Endothelial cell (in vitro differentiated cells): ENCODE data around the gene GPR3. TPM values are rescaled to one million over a fixed set of nuclear protein-coding genes. Genes with fewer than 3 reads are reported as not detected.

Source experiments
- DNase-seq: peaks from one replicate; pipeline ENCODE4 v3.0.0; 2021; ENCODE audit warnings: low spot score
- H3K27ac Mint-ChIP-seq: one replicate; pipeline ENCODE4 v1.8.0; 2021; ENCODE audit warnings: mixed read lengths, inconsistent platforms; ENCODE audit not compliant: unreplicated experiment
- H3K27me3 Mint-ChIP-seq: one replicate; pipeline ENCODE4 v1.8.0; 2021; ENCODE audit warnings: mild to moderate bottlenecking, moderate library complexity, mixed read lengths, inconsistent platforms; ENCODE audit not compliant: unreplicated experiment
- H3K36me3 Mint-ChIP-seq: one replicate; pipeline ENCODE4 v1.8.0; 2021; ENCODE audit warnings: mild to moderate bottlenecking, low read depth, mixed read lengths, inconsistent platforms; ENCODE audit not compliant: unreplicated experiment
- H3K4me1 Mint-ChIP-seq: one replicate; pipeline ENCODE4 v1.8.0; 2021; ENCODE audit warnings: mild to moderate bottlenecking, mixed read lengths, inconsistent platforms; ENCODE audit not compliant: unreplicated experiment
- H3K4me3 Mint-ChIP-seq: one replicate; pipeline ENCODE4 v1.8.0; 2021; ENCODE audit warnings: mild to moderate bottlenecking, mixed read lengths, inconsistent platforms; ENCODE audit not compliant: unreplicated experiment
- H3K9me3 Mint-ChIP-seq: one replicate; pipeline ENCODE4 v1.8.0; 2021; ENCODE audit warnings: mixed read lengths, inconsistent platforms; ENCODE audit not compliant: unreplicated experiment
- total RNA-seq: library from RNA; stranded (reverse); fragmentation: NEBNext Ultra II Directional; extraction: Animal tissue kit (Norgen Biotek cat#: 25700); gene quantifications from one replicate; pipeline ENCODE4 v1.2.1, GENCODE V29; 2021; ENCODE audit not compliant: unreplicated experiment
- TF ChIP-seq, protein P1 (sequence below): fragments of 200-600 bp; sonication (generic); IDR thresholded peaks from one replicate; pipeline ENCODE4 v1.5.0; 2021; ENCODE audit warnings: antibody characterized with exemption; ENCODE audit not compliant: unreplicated experiment

Gene GPR3
- total RNA-seq, 1 donor from 2014 or later: 2.4 TPM

DNA sequence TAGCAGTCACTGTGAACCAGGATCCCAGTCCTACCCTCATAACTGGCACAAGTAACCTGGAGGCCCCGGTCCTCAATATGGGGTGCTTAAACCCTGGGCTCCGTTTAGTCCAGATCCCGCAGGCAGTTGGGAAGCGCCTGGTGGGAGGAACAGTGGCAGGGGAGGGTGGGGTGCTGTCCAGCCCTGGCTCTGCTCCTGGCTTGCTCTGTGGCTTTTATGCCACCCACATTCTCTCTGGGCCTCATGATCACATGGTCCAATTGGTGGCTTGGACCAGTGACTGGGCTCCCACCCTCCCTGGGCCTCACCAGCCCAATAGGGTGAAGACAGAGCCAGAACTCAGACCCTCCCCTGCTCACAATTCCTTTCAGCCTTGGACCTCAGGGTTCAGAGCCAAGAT, 12.2 kb upstream of the GPR3 start:
- H3K27ac Mint-ChIP-seq: no peak overlapping the region
- TF ChIP-seq, protein P1, sequence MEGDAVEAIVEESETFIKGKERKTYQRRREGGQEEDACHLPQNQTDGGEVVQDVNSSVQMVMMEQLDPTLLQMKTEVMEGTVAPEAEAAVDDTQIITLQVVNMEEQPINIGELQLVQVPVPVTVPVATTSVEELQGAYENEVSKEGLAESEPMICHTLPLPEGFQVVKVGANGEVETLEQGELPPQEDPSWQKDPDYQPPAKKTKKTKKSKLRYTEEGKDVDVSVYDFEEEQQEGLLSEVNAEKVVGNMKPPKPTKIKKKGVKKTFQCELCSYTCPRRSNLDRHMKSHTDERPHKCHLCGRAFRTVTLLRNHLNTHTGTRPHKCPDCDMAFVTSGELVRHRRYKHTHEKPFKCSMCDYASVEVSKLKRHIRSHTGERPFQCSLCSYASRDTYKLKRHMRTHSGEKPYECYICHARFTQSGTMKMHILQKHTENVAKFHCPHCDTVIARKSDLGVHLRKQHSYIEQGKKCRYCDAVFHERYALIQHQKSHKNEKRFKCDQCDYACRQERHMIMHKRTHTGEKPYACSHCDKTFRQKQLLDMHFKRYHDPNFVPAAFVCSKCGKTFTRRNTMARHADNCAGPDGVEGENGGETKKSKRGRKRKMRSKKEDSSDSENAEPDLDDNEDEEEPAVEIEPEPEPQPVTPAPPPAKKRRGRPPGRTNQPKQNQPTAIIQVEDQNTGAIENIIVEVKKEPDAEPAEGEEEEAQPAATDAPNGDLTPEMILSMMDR: no peak

DNA sequence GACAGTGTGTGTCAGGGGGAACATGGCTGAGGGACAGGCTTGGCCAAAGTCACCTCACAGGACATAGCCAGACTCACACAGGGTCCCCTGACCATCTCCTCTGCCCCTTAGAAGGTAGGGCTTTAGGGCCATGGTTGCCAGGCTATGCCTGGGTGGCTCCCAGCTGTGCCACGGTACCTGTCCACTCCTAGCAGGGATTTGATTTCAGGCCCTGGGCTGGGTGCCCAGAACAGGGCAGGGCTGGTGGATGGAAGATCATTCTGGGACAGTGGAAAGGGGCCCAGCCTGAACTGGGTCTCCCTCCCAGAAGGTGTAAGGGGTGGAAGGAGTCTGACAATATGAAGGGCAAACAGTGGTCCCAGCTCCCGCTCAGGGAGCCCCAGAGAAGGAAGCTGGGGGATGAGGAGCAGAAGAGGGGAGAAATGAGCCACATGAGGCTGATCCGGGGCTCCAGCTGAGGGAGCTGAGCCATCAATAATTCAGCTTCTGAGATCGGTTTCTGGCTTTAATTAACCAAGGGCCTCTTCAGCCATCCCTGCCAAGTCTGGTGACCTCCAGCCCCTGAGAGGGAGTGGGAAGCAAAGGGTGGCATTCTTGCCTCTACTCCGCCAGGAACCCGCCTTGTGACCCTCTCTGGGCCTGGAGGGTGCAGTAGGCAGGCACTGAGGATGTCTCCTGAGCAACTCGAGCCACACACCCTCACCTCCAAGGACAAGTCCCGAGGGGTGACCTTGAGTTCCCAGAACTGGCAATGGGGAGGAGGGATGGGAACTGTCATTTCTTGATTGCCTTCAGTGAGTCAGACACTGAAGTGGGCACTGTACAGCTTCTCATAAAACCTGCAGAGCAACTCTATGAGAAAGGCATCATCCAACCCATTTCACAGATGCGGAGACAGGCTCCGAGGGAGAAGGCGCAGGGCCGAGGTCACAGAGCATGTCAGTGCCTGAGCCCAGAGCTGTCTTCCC, 11.4 kb upstream of the GPR3 start:
- no peak for DNase-seq
- H3K4me1 Mint-ChIP-seq: peaks cover 11% of the 10 kb centered on the region
- H3K4me3 Mint-ChIP-seq: no peak overlapping the region
- H3K36me3 Mint-ChIP-seq: peaks cover 4% of the 10 kb centered on the region
- no peak overlapping the region for H3K27ac Mint-ChIP-seq
- TF ChIP-seq, protein P1: no peak
- peaks cover 3% of the 10 kb centered on the region for H3K27me3 Mint-ChIP-seq
- H3K9me3 Mint-ChIP-seq: no peaks in the 10 kb centered on the region

More for the DNA sequence above, 12.2 kb upstream of the GPR3 start:
- H3K4me3 Mint-ChIP-seq: no peak overlapping the region
- H3K4me1 Mint-ChIP-seq: peaks cover 19% of the 10 kb centered on the region
- peaks cover 3% of the 10 kb centered on the region for H3K27me3 Mint-ChIP-seq
- H3K9me3 Mint-ChIP-seq: no peaks in the 10 kb centered on the region
- peaks cover 4% of the 10 kb centered on the region for H3K36me3 Mint-ChIP-seq
- no peak for DNase-seq

DNA sequence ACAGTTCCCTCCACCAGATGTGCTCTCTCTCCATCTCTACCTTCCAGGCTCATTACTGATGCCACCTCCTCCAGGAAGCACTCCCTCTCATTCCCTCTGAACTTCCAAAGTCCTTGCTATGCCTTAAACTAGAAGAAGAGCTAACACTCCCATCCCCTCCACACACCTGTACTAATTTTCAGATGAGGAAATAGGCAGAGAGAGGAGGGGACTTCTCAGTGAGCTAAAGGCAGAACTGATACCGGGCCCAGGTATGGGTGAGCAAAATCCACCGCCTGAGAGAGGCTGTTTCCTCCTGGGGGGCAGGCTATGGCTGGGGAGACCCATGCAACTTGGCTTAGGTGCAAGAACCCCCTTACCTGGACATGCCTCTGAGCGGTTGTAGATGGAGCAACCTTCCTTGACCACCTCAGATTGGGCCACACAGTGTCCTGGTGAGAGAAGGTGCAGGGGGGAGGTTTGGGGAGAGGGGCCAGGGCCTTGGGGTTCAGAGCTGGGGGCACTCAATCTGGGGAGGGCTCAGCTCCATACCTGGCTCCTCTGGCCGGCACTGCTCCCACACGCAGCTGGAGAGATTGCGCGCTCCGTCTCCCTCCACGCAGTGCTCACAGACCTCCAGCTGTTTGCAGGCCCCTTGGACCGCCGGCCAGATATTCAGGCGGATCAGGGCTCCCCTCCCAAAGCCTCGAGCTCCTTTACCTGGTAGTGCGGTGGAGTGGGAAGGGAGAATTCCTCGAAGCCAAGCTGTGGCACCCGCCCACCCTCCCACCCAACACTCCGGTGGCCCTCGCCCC, 10.3 kb upstream of the GPR3 start:
- Mint-ChIP-seq H3K27ac (no peak overlapping the region), H3K36me3 (peaks cover 4% of the 10 kb centered on the region), H3K9me3 (no peaks in the 10 kb centered on the region), H3K4me3 (no peak overlapping the region), H3K27me3 (peaks cover 3% of the 10 kb centered on the region), H3K4me1 (peaks cover 4% of the 10 kb centered on the region)
- TF ChIP-seq, protein P1: no peak
- DNase-seq: no peak

DNA sequence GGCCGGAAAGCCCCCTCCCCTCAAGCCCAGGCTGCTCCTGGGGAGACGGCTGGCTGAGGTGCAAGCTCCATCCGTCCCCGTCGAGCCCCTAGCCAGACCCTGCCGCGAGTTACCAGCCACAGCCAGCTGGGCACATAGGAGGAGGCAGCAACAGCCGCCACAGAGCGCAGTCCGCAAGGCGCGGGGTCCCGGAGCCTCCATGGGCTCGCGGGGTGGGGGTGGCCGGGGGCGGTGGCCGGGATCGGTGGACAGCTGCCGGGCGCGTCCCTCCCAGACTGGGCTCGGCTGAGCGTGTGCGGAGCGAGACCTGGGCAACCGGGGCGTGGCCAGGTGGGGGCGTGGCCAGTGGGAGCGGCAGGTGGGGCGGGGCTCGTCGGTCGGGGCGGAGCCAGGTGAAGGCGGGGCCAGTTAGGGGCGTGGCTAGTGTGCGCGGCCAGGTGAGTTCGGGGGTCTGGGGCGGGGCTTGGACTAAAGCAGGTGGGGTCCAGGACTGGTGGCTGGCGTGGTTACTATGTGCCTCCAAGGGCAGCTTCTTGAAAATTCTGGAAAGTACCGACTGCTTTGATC, 9.3 kb upstream of the GPR3 start, which contains the start of gene CD164L2:
TSS of gene CD164L2 (minus strand) at position 295 of the 567 bp plus-strand sequence. CDS start at position 201, 94 bp downstream.
- Mint-ChIP-seq H3K27me3 (peaks cover 3% of the 10 kb centered on the region), H3K4me3 (no peak within 1 kb of the TSS), H3K9me3 (no peaks in the 10 kb centered on the region), H3K4me1 (peaks cover 4% of the 10 kb centered on the region), H3K36me3 (peaks cover 4% of the 10 kb centered on the region), H3K27ac (no peak within 1 kb of the TSS)
- TF ChIP-seq, protein P1: no peak
- DNase-seq: peak; percentile 56
